Measurements from ENCODE around the gene GPX4. TPM values are rescaled to one million over a fixed set of nuclear protein-coding genes. Genes with fewer than 3 reads are reported as not detected.

Gene GPX4
- total and polyA plus RNA-seq, 9 of the 15 experiments (the other 6 are each of a cell fraction or from before 2014, with no cell fraction given) = 61.4 to 661 (median 349) TPM

DNA sequence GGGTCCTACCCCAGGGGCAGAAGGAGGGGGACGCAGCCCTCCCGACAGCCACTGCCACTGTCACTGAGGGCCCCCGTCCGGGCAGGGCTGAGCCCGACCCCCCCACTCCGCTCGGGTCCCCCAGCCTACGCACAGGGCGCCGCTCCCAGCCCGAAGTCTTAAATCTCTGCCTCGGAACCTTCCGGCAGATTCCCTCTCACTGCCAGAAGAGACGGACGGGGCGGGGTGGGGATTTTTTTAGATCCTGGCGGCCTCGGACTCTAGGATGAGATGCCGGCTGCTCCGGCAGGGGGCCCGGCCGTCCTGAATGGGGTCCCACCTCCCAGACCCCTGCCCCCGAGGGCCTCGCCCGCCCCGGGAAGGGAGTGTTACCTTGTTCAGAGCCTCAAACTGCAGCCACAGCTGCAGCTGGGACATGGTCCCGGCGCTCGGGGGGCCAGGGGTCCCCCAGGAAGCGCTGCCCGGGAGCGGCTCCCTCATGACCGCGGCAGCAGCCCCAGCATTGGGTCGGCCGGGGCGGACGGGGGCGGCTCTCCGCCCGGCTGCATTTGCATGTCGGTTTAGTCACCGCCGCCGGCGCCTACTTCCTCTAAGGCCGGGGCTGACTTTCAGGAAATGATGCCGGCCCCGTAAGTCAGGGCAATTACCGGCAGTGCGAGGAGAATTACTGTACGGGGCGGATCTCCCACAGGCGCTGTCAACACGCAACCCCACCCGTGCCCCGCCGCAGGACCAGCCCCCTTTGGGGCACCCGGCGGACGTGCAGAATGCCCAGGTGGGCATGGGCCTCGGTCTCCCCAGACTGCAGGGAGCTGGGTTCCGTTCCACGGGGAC, 28.1 kb downstream of the GPX4 start (continued):
- TF ChIP-seq, protein P1, sequence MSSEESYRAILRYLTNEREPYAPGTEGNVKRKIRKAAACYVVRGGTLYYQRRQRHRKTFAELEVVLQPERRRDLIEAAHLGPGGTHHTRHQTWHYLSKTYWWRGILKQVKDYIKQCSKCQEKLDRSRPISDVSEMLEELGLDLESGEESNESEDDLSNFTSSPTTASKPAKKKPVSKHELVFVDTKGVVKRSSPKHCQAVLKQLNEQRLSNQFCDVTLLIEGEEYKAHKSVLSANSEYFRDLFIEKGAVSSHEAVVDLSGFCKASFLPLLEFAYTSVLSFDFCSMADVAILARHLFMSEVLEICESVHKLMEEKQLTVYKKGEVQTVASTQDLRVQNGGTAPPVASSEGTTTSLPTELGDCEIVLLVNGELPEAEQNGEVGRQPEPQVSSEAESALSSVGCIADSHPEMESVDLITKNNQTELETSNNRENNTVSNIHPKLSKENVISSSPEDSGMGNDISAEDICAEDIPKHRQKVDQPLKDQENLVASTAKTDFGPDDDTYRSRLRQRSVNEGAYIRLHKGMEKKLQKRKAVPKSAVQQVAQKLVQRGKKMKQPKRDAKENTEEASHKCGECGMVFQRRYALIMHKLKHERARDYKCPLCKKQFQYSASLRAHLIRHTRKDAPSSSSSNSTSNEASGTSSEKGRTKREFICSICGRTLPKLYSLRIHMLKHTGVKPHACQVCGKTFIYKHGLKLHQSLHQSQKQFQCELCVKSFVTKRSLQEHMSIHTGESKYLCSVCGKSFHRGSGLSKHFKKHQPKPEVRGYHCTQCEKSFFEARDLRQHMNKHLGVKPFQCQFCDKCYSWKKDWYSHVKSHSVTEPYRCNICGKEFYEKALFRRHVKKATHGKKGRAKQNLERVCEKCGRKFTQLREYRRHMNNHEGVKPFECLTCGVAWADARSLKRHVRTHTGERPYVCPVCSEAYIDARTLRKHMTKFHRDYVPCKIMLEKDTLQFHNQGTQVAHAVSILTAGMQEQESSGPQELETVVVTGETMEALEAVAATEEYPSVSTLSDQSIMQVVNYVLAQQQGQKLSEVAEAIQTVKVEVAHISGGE (CRISPR knock-in tag; IDR thresholded peaks at IDR 0.05) = peak in 1 of 3 experiments; percentile 74; a peak in 2 of 6 replicates
- no peak for TF ChIP-seq BHLHE40 (IDR thresholded peaks at IDR 0.05; ENCODE audit: low read length)
- no peak for TF ChIP-seq PYGO2 (tag; IDR thresholded peaks at IDR 0.05)
- TF ChIP-seq, protein P2, sequence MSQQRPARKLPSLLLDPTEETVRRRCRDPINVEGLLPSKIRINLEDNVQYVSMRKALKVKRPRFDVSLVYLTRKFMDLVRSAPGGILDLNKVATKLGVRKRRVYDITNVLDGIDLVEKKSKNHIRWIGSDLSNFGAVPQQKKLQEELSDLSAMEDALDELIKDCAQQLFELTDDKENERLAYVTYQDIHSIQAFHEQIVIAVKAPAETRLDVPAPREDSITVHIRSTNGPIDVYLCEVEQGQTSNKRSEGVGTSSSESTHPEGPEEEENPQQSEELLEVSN (IDR thresholded peaks at IDR 0.05; ENCODE audit: borderline replicate concordance in 1 of 2, extremely low read depth in 1 of 2, insufficient read depth in 1 of 2, insufficient read length in 1 of 2, low read depth in 1 of 2, low read length in 1 of 2, poor library complexity in 1 of 2, severe bottlenecking in 1 of 2) = no peak
- no peak for TF ChIP-seq ZNF12 (CRISPR knock-in tag; IDR thresholded peaks at IDR 0.05)
- TF ChIP-seq ZNF717 (CRISPR knock-in tag; IDR thresholded peaks at IDR 0.05) = no peak
- TF ChIP-seq MAFG (tag; conservative IDR thresholded peaks at IDR 0.05) = no peak
- TF ChIP-seq RBM22 (IDR thresholded peaks at IDR 0.05; ENCODE audit: low read depth, low read length, poor library complexity, severe bottlenecking) = peak; percentile 40
- no peak for TF ChIP-seq L3MBTL2 (IDR thresholded peaks at IDR 0.05)
- TF ChIP-seq, protein P3, sequence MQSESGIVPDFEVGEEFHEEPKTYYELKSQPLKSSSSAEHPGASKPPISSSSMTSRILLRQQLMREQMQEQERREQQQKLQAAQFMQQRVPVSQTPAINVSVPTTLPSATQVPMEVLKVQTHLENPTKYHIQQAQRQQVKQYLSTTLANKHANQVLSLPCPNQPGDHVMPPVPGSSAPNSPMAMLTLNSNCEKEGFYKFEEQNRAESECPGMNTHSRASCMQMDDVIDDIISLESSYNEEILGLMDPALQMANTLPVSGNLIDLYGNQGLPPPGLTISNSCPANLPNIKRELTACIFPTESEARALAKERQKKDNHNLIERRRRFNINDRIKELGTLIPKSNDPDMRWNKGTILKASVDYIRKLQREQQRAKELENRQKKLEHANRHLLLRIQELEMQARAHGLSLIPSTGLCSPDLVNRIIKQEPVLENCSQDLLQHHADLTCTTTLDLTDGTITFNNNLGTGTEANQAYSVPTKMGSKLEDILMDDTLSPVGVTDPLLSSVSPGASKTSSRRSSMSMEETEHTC (IDR thresholded peaks at IDR 0.05) = no peak
- TF ChIP-seq ARID1B (IDR thresholded peaks at IDR 0.05) = no peak
- TF ChIP-seq MBD2 (IDR thresholded peaks at IDR 0.05; ENCODE audit: borderline replicate concordance, low read depth) = no peak; the same call in 1 of the 2 replicates
- no peak for TF ChIP-seq KLF16 (IDR thresholded peaks at IDR 0.05)
- no peak for TF ChIP-seq ZNF77 (CRISPR knock-in tag; IDR thresholded peaks at IDR 0.05)
- TF ChIP-seq ZNF197 (CRISPR knock-in tag; IDR thresholded peaks at IDR 0.05; ENCODE audit: low read depth) = no peak
- TF ChIP-seq ARNT (IDR thresholded peaks at IDR 0.05) = no peak
- TF ChIP-seq ATF7 (IDR thresholded peaks at IDR 0.05) = peak; percentile 46; the same call in 1 of the 2 replicates
- TF ChIP-seq SNIP1 (IDR thresholded peaks at IDR 0.05; ENCODE audit: low read depth) = no peak
- TF ChIP-seq CSDE1 (IDR thresholded peaks at IDR 0.05) = no peak
- TF ChIP-seq NCOA4 (IDR thresholded peaks at IDR 0.05; ENCODE audit: partially characterized antibody) = no peak
- TF ChIP-seq ZNF780A (CRISPR knock-in tag; IDR thresholded peaks at IDR 0.05) = no peak
- TF ChIP-seq CAMTA2 (CRISPR knock-in tag; conservative IDR thresholded peaks at IDR 0.05) = no peak
